ENCODE data around the gene GJA4.

- no peak for TF ChIP-seq POLR2AphosphoS5 (IDR thresholded peaks at IDR 0.05)
- TF ChIP-seq POLR2A (IDR thresholded peaks at IDR 0.05): no peak
- TF ChIP-seq CTCF (IDR thresholded peaks at IDR 0.05): no peak
- no peak for TF ChIP-seq EP300 (IDR thresholded peaks at IDR 0.05)
Observed at GRCh38 chr1:34749992-34750391, 42.8 kb upstream of the GJA4 start.

Measured in sigmoid colon (tissue), 4 donors.